ENCODE data around the gene RAB7B.

GRCh38 chr1:206003854-206004800 is 932 bp upstream of the RAB7B start:
- TF ChIP-seq, protein P1, sequence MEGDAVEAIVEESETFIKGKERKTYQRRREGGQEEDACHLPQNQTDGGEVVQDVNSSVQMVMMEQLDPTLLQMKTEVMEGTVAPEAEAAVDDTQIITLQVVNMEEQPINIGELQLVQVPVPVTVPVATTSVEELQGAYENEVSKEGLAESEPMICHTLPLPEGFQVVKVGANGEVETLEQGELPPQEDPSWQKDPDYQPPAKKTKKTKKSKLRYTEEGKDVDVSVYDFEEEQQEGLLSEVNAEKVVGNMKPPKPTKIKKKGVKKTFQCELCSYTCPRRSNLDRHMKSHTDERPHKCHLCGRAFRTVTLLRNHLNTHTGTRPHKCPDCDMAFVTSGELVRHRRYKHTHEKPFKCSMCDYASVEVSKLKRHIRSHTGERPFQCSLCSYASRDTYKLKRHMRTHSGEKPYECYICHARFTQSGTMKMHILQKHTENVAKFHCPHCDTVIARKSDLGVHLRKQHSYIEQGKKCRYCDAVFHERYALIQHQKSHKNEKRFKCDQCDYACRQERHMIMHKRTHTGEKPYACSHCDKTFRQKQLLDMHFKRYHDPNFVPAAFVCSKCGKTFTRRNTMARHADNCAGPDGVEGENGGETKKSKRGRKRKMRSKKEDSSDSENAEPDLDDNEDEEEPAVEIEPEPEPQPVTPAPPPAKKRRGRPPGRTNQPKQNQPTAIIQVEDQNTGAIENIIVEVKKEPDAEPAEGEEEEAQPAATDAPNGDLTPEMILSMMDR (IDR thresholded peaks at IDR 0.05; ENCODE audit: low read depth, low read length, poor library complexity, severe bottlenecking): no peak
- no peak for TF ChIP-seq EZH2phosphoT487 (IDR thresholded peaks at IDR 0.05; ENCODE audit: borderline replicate concordance, low read length)
